Fibroblast of skin of back (primary cell): ENCODE measurements around the gene CKM. TPM values are rescaled to one million over a fixed set of nuclear protein-coding genes. Genes with fewer than 3 reads are reported as not detected.

Source experiments
- DNase-seq: peaks from one replicate; pipeline ENCODE4 v3.0.0-alpha.2; 2013
- polyA plus RNA-seq, 2 experiments: library from polyadenylated mRNA; unstranded; fragments of 120-200 nt; gene quantifications; one replicate each; pipeline ENCODE4 v1.2.1, GENCODE V29; 2013; ENCODE audit not compliant: insufficient read length in 2 of 2

CKM gene
- 4.4 TPM for polyA plus RNA-seq (2013, experiment 1 of 2; ENCODE audit: insufficient read length)
- 5.3 TPM for polyA plus RNA-seq (2013, experiment 2 of 2; ENCODE audit: insufficient read length)

GRCh38 chr19:45322744-45323281, at the start of gene CKM:
TSS of gene CKM (minus strand) at chr19:45322875. CDS start at chr19:45319713, 3,162 bp downstream.
- no peak for DNase-seq

- DNase-seq: peak; percentile 99
Measured at GRCh38 chr19:45370410-45371204, 47.9 kb upstream of the CKM start, which contains the start of gene ERCC2. TSS of gene ERCC2 (minus strand) at chr19:45370573. CDS start at chr19:45370540, 33 bp downstream.

- no peak for DNase-seq
Measured at GRCh38 chr19:45368737-45369340, 46.2 kb upstream of the CKM start.

GRCh38 chr19:45368127-45368526, 45.5 kb upstream of the CKM start:
- no peak for DNase-seq

- no peak for DNase-seq
Measured at GRCh38 chr19:45364696-45365095, 42.0 kb upstream of the CKM start.

- DNase-seq: no peak
Measured at GRCh38 chr19:45363861-45364459, 41.3 kb upstream of the CKM start.

- DNase-seq: no peak
Measured at GRCh38 chr19:45362291-45362690, 39.6 kb upstream of the CKM start.

- DNase-seq: no peak
Measured at GRCh38 chr19:45361608-45362007, 38.9 kb upstream of the CKM start.

- no peak for DNase-seq
Measured at GRCh38 chr19:45358213-45358792, 35.6 kb upstream of the CKM start.

- DNase-seq: no peak
Measured at GRCh38 chr19:45357445-45357783, 34.7 kb upstream of the CKM start.

- DNase-seq: no peak
Measured at GRCh38 chr19:45356760-45357444, 34.2 kb upstream of the CKM start.

GRCh38 chr19:45355910-45356309, 33.2 kb upstream of the CKM start:
- DNase-seq: no peak

GRCh38 chr19:45355402-45355801, 32.7 kb upstream of the CKM start:
- no peak for DNase-seq

- DNase-seq: no peak
Measured at GRCh38 chr19:45354241-45354842, 31.7 kb upstream of the CKM start.

- DNase-seq: no peak
Measured at GRCh38 chr19:45352914-45353796, 30.5 kb upstream of the CKM start.

GRCh38 chr19:45352471-45352870, 29.8 kb upstream of the CKM start:
- DNase-seq: no peak

- no peak for DNase-seq
Measured at GRCh38 chr19:45352062-45352461, 29.4 kb upstream of the CKM start.

GRCh38 chr19:45351401-45351952, 28.8 kb upstream of the CKM start:
- DNase-seq: no peak

- no peak for DNase-seq
Measured at GRCh38 chr19:45350477-45351058, 27.9 kb upstream of the CKM start.

GRCh38 chr19:45349430-45349941, 26.8 kb upstream of the CKM start:
- no peak for DNase-seq
